ENCODE measurements around the gene MPC1L. TPM values are rescaled to one million over a fixed set of nuclear protein-coding genes. Genes with fewer than 3 reads are reported as not detected.
A peak's percentile ranks its signal among the peaks of the same experiment; 100 is the strongest.

The MPC1L gene
- total and polyA plus RNA-seq, 9 of the 15 experiments (the other 6 are each of a cell fraction or from before 2014, with no cell fraction given) = not detected

DNA sequence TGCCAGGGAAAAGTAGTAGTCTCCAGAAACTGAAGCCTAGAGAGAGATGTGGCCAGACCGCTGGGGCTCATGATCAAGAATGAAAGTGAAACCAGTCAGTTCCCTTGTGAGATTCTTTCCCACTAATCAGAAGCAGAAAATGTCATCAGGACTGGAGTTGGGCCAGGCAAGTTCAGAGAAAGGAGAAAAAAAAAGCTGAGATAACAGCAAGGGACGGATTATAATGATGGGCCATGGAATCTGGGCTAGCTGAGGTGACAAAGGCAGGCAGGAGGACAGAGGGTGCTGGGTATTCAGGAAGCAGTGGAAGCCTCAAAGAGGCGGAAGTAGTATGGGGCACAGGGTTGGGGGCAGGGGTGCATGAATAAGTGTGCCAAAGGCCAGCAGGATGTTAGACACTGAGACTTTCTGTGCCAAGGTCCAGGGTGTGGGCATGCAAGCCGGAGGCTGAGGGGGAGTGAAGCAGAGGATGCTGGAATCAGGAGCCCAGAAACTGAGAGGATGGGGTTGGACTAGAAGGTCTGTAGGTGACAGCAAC, 21.7 kb downstream of the MPC1L start:
- POLR2A ChIA-PET = no interaction called here
- in situ Hi-C loops (cut with MboI) = no loop called here
- intact Hi-C loops (cut with micrococcal nuclease) = loop anchor here (1.0 to 10.0 kb wide), 2 partner anchors 60 to 608 kb away; partner anchors contain the start of gene ATP6AP2
- Histone ChIP-seq H3K9ac (ENCODE audit: insufficient read depth in 1 of 2, low read depth in 2 of 2, low read length in 2 of 2) (peak overlapping the region; percentile 47 to 75; a peak in 3 of 4 replicates), H3K4me2 (ENCODE audit: insufficient read depth, low read length) (peak overlapping the region; percentile 55), H4K20me1 (replicated peaks; ENCODE audit: control insufficient read depth, insufficient read depth, low read length) (peaks cover 8% of the 10 kb centered on the region; the same call in 1 of the 2 replicates), H3K9me3 (replicated peaks; ENCODE audit: control insufficient read depth, insufficient read depth, low read depth, low read length) (no peaks in the 10 kb centered on the region), H3K36me3 (ENCODE audit: control insufficient read depth, insufficient read depth, low read length) (peaks cover 4% of the 10 kb centered on the region; the same call in 2 of the 3 replicates), H2AFZ (ENCODE audit: low read depth, low read length) (no peak overlapping the region), H3K4me1 (replicated peaks in 1 of 2; ENCODE audit: control insufficient read depth in 2 of 2, insufficient read depth in 2 of 2, low read length in 2 of 2) (peaks cover 8 to 10% of the 10 kb centered on the region in 2 experiments; a peak in 4 of 5 replicates), H3K27me3 (ENCODE audit: control insufficient read depth in 2 of 2, insufficient read depth in 2 of 2, low read length in 2 of 2) (no peaks in the 10 kb centered on the region), H3K4me3 (peak overlapping the region; percentile 6), H3K79me2 (ENCODE audit: control insufficient read depth, insufficient read depth, low read length) (peaks cover 32% of the 10 kb centered on the region), H3K9me1 (ENCODE audit: control insufficient read depth, insufficient read depth, low read length) (no peaks in the 10 kb centered on the region), H3K27ac (ENCODE audit: extremely low read depth, low read depth, low read length) (peak overlapping the region; percentile 44; the same call in 2 of the 3 replicates)
- ATAC-seq (peak; percentile 36), FAIRE-seq (peak; percentile 78), DNase-seq (ENCODE audit: extremely low read depth in 1 of 4, low spot score in 3 of 4) (peak in 2 of 4 experiments; percentile 50 to 62)
- CTCF ChIA-PET (ENCODE audit: low intra/inter-chr PET ratio) = no interaction called here
- BruUV-seq (replicated peaks) = no TSS peak
- 15% methylated on average over 2 of the region's 4 CpGs for WGBS (ENCODE audit: insufficient coverage, low coverage, missing lambda C conversion rate)
- no peak for TF ChIP-seq NFYB (IDR thresholded peaks at IDR 0.05; ENCODE audit: extremely low read depth, insufficient read length)
- TF ChIP-seq KDM4B (IDR thresholded peaks at IDR 0.05; ENCODE audit: borderline replicate concordance in 2 of 2, low read depth in 1 of 2) = no peak
- no peak for TF ChIP-seq KAT7 (CRISPR knock-in tag; IDR thresholded peaks at IDR 0.05; ENCODE audit: borderline replicate concordance)
- TF ChIP-seq, protein P1, sequence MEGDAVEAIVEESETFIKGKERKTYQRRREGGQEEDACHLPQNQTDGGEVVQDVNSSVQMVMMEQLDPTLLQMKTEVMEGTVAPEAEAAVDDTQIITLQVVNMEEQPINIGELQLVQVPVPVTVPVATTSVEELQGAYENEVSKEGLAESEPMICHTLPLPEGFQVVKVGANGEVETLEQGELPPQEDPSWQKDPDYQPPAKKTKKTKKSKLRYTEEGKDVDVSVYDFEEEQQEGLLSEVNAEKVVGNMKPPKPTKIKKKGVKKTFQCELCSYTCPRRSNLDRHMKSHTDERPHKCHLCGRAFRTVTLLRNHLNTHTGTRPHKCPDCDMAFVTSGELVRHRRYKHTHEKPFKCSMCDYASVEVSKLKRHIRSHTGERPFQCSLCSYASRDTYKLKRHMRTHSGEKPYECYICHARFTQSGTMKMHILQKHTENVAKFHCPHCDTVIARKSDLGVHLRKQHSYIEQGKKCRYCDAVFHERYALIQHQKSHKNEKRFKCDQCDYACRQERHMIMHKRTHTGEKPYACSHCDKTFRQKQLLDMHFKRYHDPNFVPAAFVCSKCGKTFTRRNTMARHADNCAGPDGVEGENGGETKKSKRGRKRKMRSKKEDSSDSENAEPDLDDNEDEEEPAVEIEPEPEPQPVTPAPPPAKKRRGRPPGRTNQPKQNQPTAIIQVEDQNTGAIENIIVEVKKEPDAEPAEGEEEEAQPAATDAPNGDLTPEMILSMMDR (IDR thresholded peaks at IDR 0.05 in 2 of 3, conservative IDR thresholded peaks at IDR 0.05 in 1 of 3; ENCODE audit: insufficient read depth in 2 of 3, low read depth in 1 of 3, low read length in 3 of 3) = no peak
- TF ChIP-seq ZNF384 (IDR thresholded peaks at IDR 0.05; ENCODE audit: low read depth, low read length) = peak; percentile 85
- TF ChIP-seq, protein P2, sequence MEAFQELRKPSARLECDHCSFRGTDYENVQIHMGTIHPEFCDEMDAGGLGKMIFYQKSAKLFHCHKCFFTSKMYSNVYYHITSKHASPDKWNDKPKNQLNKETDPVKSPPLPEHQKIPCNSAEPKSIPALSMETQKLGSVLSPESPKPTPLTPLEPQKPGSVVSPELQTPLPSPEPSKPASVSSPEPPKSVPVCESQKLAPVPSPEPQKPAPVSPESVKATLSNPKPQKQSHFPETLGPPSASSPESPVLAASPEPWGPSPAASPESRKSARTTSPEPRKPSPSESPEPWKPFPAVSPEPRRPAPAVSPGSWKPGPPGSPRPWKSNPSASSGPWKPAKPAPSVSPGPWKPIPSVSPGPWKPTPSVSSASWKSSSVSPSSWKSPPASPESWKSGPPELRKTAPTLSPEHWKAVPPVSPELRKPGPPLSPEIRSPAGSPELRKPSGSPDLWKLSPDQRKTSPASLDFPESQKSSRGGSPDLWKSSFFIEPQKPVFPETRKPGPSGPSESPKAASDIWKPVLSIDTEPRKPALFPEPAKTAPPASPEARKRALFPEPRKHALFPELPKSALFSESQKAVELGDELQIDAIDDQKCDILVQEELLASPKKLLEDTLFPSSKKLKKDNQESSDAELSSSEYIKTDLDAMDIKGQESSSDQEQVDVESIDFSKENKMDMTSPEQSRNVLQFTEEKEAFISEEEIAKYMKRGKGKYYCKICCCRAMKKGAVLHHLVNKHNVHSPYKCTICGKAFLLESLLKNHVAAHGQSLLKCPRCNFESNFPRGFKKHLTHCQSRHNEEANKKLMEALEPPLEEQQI (IDR thresholded peaks at IDR 0.05) = no peak
- 0 out of 4 replicates have a peak, but pooled peaks of 1 of the 2 experiments have one; percentile 4 for TF ChIP-seq NRF1 (conservative IDR thresholded peaks at IDR 0.05 in 1 of 2, IDR thresholded peaks at IDR 0.05 in 1 of 2)
- peak; percentile 27; the same call in 1 of the 2 replicates for TF ChIP-seq NCOR1 (IDR thresholded peaks at IDR 0.05)
- TF ChIP-seq POLR2G (IDR thresholded peaks at IDR 0.05; ENCODE audit: low read depth, low read length) = no peak
- peak in 1 of 2 experiments; percentile 52; a peak in 1 of 4 replicates for TF ChIP-seq HDAC1 (IDR thresholded peaks at IDR 0.05)
- no peak for TF ChIP-seq PCBP2 (IDR thresholded peaks at IDR 0.05; ENCODE audit: low read depth, low read length, poor library complexity, severe bottlenecking)
- TF ChIP-seq, protein P3, sequence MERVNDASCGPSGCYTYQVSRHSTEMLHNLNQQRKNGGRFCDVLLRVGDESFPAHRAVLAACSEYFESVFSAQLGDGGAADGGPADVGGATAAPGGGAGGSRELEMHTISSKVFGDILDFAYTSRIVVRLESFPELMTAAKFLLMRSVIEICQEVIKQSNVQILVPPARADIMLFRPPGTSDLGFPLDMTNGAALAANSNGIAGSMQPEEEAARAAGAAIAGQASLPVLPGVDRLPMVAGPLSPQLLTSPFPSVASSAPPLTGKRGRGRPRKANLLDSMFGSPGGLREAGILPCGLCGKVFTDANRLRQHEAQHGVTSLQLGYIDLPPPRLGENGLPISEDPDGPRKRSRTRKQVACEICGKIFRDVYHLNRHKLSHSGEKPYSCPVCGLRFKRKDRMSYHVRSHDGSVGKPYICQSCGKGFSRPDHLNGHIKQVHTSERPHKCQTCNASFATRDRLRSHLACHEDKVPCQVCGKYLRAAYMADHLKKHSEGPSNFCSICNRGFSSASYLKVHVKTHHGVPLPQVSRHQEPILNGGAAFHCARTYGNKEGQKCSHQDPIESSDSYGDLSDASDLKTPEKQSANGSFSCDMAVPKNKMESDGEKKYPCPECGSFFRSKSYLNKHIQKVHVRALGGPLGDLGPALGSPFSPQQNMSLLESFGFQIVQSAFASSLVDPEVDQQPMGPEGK (CRISPR knock-in tag; IDR thresholded peaks at IDR 0.05; ENCODE audit: borderline replicate concordance) = no peak
- peak; percentile 91 for TF ChIP-seq IRF2 (CRISPR knock-in tag; IDR thresholded peaks at IDR 0.05)
- TF ChIP-seq, protein P4, sequence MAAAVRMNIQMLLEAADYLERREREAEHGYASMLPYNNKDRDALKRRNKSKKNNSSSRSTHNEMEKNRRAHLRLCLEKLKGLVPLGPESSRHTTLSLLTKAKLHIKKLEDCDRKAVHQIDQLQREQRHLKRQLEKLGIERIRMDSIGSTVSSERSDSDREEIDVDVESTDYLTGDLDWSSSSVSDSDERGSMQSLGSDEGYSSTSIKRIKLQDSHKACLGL (CRISPR knock-in tag; IDR thresholded peaks at IDR 0.05; ENCODE audit: borderline replicate concordance, poor library complexity, severe bottlenecking) = no peak
